ENCODE measurements around the gene HS6ST2. TPM values are rescaled to one million over a fixed set of nuclear protein-coding genes. Genes with fewer than 3 reads are reported as not detected.

HS6ST2 gene
- total RNA-seq, 2 experiments from 2014 or later: 0.75 to 0.81 TPM

DNA sequence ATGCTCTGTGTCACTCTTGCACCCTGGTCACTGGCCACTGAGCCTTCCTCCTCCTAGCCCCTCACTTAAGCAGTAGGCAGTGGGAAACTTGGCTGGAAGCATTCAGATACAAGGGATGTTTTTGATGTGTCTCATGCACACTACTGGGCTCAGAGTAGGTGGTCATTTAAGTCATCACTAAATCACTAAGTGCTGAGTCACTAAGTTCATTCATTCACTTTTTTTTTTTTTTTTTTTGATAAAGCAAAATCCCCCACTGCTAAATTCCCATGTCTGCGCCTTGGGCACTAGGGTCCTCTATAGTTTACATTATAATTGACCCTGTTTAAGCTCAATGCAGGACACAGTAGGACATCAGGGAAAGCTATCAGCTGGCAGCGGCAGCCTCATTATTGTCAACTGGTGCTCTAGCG, 287.2 kb downstream of the HS6ST2 start:
- no peaks in the 10 kb centered on the region for H3K36me3 Mint-ChIP-seq
- intact Hi-C loops (cut with micrococcal nuclease): no loop called here
- no peak for DNase-seq
- ChIA-PET POLR2A (no interaction called here), CTCF (no interaction called here)
- H3K9me3 Mint-ChIP-seq: no peaks in the 10 kb centered on the region
- no peaks in the 10 kb centered on the region for H3K27me3 Mint-ChIP-seq
- H3K4me3 Mint-ChIP-seq: no peak overlapping the region
- no peaks in the 10 kb centered on the region for H3K4me1 Mint-ChIP-seq (ENCODE audit: low read depth)
- no peak overlapping the region for H3K27ac Mint-ChIP-seq

GRCh38 chrX:132669142-132669541, 289.3 kb downstream of the HS6ST2 start:
- no peaks in the 10 kb centered on the region for H3K27me3 Mint-ChIP-seq
- H3K4me1 Mint-ChIP-seq (ENCODE audit: low read depth): no peaks in the 10 kb centered on the region
- no peaks in the 10 kb centered on the region for H3K36me3 Mint-ChIP-seq
- POLR2A ChIA-PET: no interaction called here
- H3K27ac Mint-ChIP-seq: no peak overlapping the region
- intact Hi-C loops (cut with micrococcal nuclease): no loop called here
- no peak for DNase-seq
- CTCF ChIA-PET: no interaction called here
- no peak overlapping the region for H3K4me3 Mint-ChIP-seq
- H3K9me3 Mint-ChIP-seq: no peaks in the 10 kb centered on the region

- intact Hi-C loops (cut with micrococcal nuclease): no loop called here
- DNase-seq: no peak
- no peaks in the 10 kb centered on the region for H3K36me3 Mint-ChIP-seq
- H3K27ac Mint-ChIP-seq: no peak overlapping the region
- no peak overlapping the region for H3K4me3 Mint-ChIP-seq
- no peaks in the 10 kb centered on the region for H3K9me3 Mint-ChIP-seq
- POLR2A ChIA-PET: no interaction called here
- CTCF ChIA-PET: interaction anchor here (1.2 kb wide), 1 partner anchor 8 kb away, joined by 3 read pairs; no protein-coding TSS in a partner anchor
- H3K27me3 Mint-ChIP-seq: no peaks in the 10 kb centered on the region
- H3K4me1 Mint-ChIP-seq (ENCODE audit: low read depth): no peaks in the 10 kb centered on the region
Observed at GRCh38 chrX:132668178-132668577, 290.3 kb downstream of the HS6ST2 start.

- no peak overlapping the region for H3K27ac Mint-ChIP-seq
- no peaks in the 10 kb centered on the region for H3K36me3 Mint-ChIP-seq
- DNase-seq: no peak
- no peak overlapping the region for H3K4me3 Mint-ChIP-seq
- H3K9me3 Mint-ChIP-seq: no peaks in the 10 kb centered on the region
- ChIA-PET POLR2A (no interaction called here), CTCF (interaction anchor here (0.7 kb wide), 1 partner anchor 21 kb away, joined by 3 read pairs; no protein-coding TSS in a partner anchor)
- no peaks in the 10 kb centered on the region for H3K27me3 Mint-ChIP-seq
- intact Hi-C loops (cut with micrococcal nuclease): no loop called here
- no peaks in the 10 kb centered on the region for H3K4me1 Mint-ChIP-seq (ENCODE audit: low read depth)
Observed at GRCh38 chrX:132665676-132666075, 292.8 kb downstream of the HS6ST2 start.

- intact Hi-C loops (cut with micrococcal nuclease): no loop called here
- DNase-seq: no peak
- H3K4me1 Mint-ChIP-seq (ENCODE audit: low read depth): no peaks in the 10 kb centered on the region
- H3K9me3 Mint-ChIP-seq: no peaks in the 10 kb centered on the region
- ChIA-PET POLR2A (no interaction called here), CTCF (no interaction called here)
- H3K27ac Mint-ChIP-seq: no peak overlapping the region
- no peak overlapping the region for H3K4me3 Mint-ChIP-seq
- H3K36me3 Mint-ChIP-seq: no peaks in the 10 kb centered on the region
- no peaks in the 10 kb centered on the region for H3K27me3 Mint-ChIP-seq
Observed at GRCh38 chrX:132664273-132664672, 294.2 kb downstream of the HS6ST2 start.

DNA sequence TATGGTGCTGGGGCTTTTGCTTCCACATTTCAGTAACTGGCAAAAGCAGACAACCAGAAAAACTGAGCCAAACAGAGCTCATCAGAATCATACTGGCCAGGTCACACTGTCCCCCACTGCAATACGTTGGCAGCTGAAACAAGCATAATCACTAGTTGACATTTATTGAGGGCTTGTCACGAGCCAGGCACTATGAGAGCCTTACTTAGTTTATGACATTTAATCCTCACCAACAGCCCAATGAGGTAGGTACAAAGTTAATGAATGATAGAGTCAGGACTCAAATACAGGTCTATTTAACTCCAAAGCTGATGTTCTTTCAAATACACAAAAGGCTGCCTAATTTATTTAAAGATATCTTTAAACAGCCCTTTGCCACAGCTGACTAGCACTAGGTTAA, 295.6 kb downstream of the HS6ST2 start:
- Mint-ChIP-seq H3K4me3 (no peak overlapping the region), H3K36me3 (no peaks in the 10 kb centered on the region), H3K27me3 (no peaks in the 10 kb centered on the region), H3K9me3 (no peaks in the 10 kb centered on the region), H3K4me1 (ENCODE audit: low read depth) (no peaks in the 10 kb centered on the region), H3K27ac (no peak overlapping the region)
- intact Hi-C loops (cut with micrococcal nuclease): no loop called here
- POLR2A ChIA-PET: no interaction called here
- DNase-seq: no peak
- CTCF ChIA-PET: no interaction called here

DNA sequence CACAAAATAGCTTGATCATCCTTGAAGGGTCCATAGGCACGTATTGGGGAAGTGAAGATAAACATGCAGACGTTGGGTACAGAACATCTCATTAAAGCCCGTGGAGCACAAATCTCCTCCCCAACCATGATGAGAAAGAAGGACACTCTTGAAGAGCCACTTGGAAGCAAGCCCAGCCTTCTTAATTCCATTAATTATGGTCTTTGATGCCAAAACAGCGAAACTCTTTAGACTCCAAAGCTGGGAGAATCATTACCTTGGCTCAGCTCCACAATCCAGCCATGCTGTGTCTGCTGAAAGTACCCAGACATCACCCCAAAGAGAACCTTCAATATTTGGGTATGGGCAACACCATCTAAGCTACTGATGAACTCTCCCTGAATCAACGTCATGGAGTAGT, 300.6 kb downstream of the HS6ST2 start:
- Mint-ChIP-seq H3K4me3 (no peak overlapping the region), H3K27ac (no peak overlapping the region), H3K27me3 (no peaks in the 10 kb centered on the region), H3K36me3 (no peaks in the 10 kb centered on the region), H3K9me3 (no peaks in the 10 kb centered on the region), H3K4me1 (ENCODE audit: low read depth) (no peaks in the 10 kb centered on the region)
- no peak for DNase-seq
- CTCF ChIA-PET: no interaction called here
- POLR2A ChIA-PET: no interaction called here
- intact Hi-C loops (cut with micrococcal nuclease): no loop called here

- Mint-ChIP-seq H3K9me3 (no peaks in the 10 kb centered on the region), H3K27me3 (no peaks in the 10 kb centered on the region), H3K4me3 (no peak overlapping the region), H3K36me3 (no peaks in the 10 kb centered on the region), H3K4me1 (ENCODE audit: low read depth) (no peaks in the 10 kb centered on the region), H3K27ac (no peak overlapping the region)
- POLR2A ChIA-PET: no interaction called here
- DNase-seq: no peak
- intact Hi-C loops (cut with micrococcal nuclease): no loop called here
- CTCF ChIA-PET: interaction anchor here (0.7 kb wide), 1 partner anchor 12 kb away, joined by 3 read pairs; no protein-coding TSS in a partner anchor
Observed at GRCh38 chrX:132652871-132653270, 305.6 kb downstream of the HS6ST2 start.

- DNase-seq: no peak
- no peaks in the 10 kb centered on the region for H3K4me1 Mint-ChIP-seq (ENCODE audit: low read depth)
- H3K9me3 Mint-ChIP-seq: no peaks in the 10 kb centered on the region
- ChIA-PET CTCF (interaction anchor here (0.6 kb wide), 1 partner anchor 266 kb away, joined by 5 read pairs; no protein-coding TSS in a partner anchor), POLR2A (no interaction called here)
- H3K27ac Mint-ChIP-seq: no peak overlapping the region
- no peak overlapping the region for H3K4me3 Mint-ChIP-seq
- intact Hi-C loops (cut with micrococcal nuclease): no loop called here
- H3K36me3 Mint-ChIP-seq: no peaks in the 10 kb centered on the region
- peaks cover 2% of the 10 kb centered on the region for H3K27me3 Mint-ChIP-seq
Observed at GRCh38 chrX:132651421-132652086, 306.9 kb downstream of the HS6ST2 start.

DNA sequence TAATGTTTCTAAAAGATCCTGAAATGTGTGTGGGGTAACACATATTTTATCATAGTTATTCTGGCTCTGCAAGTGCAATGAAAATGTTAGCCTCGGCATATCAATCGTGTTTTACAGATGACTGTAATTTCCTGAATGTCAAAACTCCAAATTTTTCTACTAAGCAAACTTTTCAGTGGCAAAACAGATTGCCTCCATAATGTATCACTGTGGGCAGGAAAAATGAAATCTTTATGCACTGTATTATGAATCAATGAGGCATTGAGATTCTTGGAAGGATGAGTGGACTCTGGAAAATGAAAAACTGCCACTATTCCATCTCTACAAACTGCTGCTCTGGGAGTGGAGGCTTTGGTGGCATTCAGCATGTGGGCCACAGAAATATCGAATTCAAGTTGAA, 309.5 kb downstream of the HS6ST2 start:
- CTCF ChIA-PET: no interaction called here
- no peak for DNase-seq
- H3K27ac Mint-ChIP-seq: no peak overlapping the region
- no peaks in the 10 kb centered on the region for H3K9me3 Mint-ChIP-seq
- no peaks in the 10 kb centered on the region for H3K36me3 Mint-ChIP-seq
- intact Hi-C loops (cut with micrococcal nuclease): no loop called here
- no peak overlapping the region for H3K4me3 Mint-ChIP-seq
- POLR2A ChIA-PET: no interaction called here
- no peaks in the 10 kb centered on the region for H3K4me1 Mint-ChIP-seq (ENCODE audit: low read depth)
- peaks cover 2% of the 10 kb centered on the region for H3K27me3 Mint-ChIP-seq

GRCh38 chrX:132639446-132639845, 319.0 kb downstream of the HS6ST2 start:
- H3K27ac Mint-ChIP-seq: no peak overlapping the region
- no peaks in the 10 kb centered on the region for H3K27me3 Mint-ChIP-seq
- H3K9me3 Mint-ChIP-seq: no peaks in the 10 kb centered on the region
- no peaks in the 10 kb centered on the region for H3K36me3 Mint-ChIP-seq
- intact Hi-C loops (cut with micrococcal nuclease): no loop called here
- POLR2A ChIA-PET: no interaction called here
- DNase-seq: no peak
- no peaks in the 10 kb centered on the region for H3K4me1 Mint-ChIP-seq (ENCODE audit: low read depth)
- CTCF ChIA-PET: no interaction called here
- H3K4me3 Mint-ChIP-seq: no peak overlapping the region

DNA sequence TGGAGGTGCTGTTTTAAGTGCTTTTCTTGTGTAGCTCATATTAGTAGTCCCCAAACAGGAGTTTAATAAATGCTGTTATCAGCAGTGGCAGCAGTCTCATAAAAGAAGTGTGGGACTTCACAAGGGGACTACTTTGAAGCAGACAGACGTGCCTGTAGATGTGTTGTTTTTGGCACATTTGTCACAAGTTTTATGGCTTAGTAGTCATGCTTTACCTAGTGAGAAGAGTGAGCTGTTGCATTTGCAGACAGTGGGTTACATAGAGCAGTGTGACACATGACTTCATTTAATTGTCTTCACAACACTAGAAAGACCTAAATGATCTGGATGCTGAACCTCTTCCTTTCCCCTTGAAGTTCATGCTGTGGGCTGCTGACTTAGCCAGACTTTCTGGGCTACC, 320.1 kb downstream of the HS6ST2 start:
- Mint-ChIP-seq H3K4me1 (ENCODE audit: low read depth) (no peaks in the 10 kb centered on the region), H3K4me3 (no peak overlapping the region), H3K27ac (no peak overlapping the region), H3K27me3 (no peaks in the 10 kb centered on the region), H3K36me3 (no peaks in the 10 kb centered on the region), H3K9me3 (no peaks in the 10 kb centered on the region)
- intact Hi-C loops (cut with micrococcal nuclease): no loop called here
- DNase-seq: no peak
- ChIA-PET CTCF (no interaction called here), POLR2A (no interaction called here)

DNA sequence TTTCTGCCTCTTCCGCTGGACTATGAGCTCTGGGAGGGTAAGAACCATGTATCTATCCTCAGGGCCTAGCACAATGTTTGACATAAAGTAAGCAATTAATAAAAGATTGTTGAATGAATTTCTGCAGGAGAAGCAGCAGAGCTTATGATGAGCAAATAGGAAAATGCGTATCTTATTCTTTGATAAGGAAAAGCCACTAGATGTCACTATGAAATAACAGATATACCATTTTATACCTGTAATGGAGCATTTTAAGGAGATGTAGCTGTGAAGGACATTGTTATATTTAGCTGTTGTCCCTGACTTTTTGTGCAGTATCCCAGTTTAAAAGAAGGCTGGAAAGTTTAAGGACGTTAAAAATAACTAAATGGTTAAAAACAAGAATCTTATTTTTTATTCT, 322.3 kb downstream of the HS6ST2 start:
- POLR2A ChIA-PET: no interaction called here
- Mint-ChIP-seq H3K4me1 (ENCODE audit: low read depth) (no peaks in the 10 kb centered on the region), H3K4me3 (no peak overlapping the region)

More for the DNA sequence above, 322.3 kb downstream of the HS6ST2 start:
- Mint-ChIP-seq H3K9me3 (no peaks in the 10 kb centered on the region), H3K27me3 (no peaks in the 10 kb centered on the region), H3K27ac (no peak overlapping the region), H3K36me3 (no peaks in the 10 kb centered on the region)
- intact Hi-C loops (cut with micrococcal nuclease): no loop called here
- CTCF ChIA-PET: interaction anchor here (1.1 kb wide), 1 partner anchor 1034 kb away, joined by 5 read pairs; no protein-coding TSS in a partner anchor
- DNase-seq: no peak

Data from activated CD4-positive, alpha-beta memory T cell treated with anti-CD3 and anti-CD28 coated beads for 36 hours (primary cell).